GF-D8 (cell line): ENCODE results near the gene FOXN3.
A peak's percentile ranks its signal among the peaks of the same experiment; 100 is the strongest.

Source experiments
- DNase-seq: peaks from one replicate; lab custom pipeline; 2025; lab: John Stamatoyannopoulos, UW

Gene FOXN3

GRCh38 chr14:89382901-89383845 is 33.9 kb downstream of the FOXN3 start:
- DNase-seq = no peak

GRCh38 chr14:89382487-89382886 is 34.5 kb downstream of the FOXN3 start:
- no peak for DNase-seq

- no peak for DNase-seq
Observed at GRCh38 chr14:89379891-89380820, 36.9 kb downstream of the FOXN3 start.

DNA sequence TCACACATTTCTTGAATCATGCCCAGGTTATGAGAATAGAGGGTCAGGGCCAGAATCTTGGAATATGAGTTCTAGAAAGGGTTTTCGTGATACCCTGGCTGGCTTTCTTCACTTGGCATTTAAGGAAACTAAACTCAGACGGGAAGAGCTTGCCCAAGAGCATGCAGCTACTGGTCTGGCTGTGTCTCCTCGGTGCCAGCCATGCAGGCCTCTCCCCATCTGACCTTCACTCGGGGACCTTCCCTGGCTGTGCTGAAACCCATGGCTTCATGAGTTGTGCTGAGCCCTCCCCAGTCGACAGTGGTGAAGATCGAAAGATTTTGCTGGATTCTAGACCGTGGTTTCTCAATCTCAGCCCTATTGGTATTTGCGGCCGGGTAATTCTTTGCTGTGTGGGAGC is 38.0 kb downstream of the FOXN3 start:
- DNase-seq = no peak

DNA sequence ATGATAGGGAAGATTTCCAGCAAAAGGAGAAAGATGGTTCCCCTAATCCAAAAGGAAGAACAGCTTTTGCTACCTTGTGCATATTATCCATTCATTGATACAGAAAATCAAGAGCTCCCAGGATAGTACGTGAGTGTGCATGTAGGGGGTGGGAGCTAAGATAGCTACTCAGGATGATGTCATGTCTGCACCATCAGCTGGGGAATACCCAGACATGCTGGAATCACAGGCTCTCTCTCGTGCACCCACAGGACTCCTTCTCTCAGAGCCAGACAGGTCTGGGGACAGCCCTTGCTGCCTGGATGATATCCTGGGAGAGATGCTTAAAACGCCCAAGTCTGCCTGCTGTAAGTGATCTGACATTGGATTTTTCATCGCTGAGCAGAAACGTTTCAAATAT is 38.9 kb downstream of the FOXN3 start:
- no peak for DNase-seq

DNA sequence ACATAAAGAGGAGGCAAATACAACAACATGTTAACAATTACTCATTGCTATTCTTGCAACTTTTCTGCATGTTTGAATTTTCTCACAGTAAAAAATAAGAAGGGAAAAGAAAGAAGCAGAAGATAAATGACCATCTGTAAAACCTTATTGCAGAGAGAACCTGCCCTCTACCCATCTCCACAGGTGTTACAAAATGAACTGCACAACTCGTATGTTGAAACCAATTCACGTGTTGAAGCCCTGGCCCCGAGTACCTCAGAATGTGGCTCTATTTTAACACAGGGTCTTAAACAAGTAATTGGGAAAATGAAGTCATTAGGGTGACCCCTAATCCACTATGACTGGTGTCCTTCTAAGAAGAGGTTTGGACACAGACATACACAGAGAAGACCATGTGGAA is 39.5 kb downstream of the FOXN3 start:
- DNase-seq = no peak

DNA sequence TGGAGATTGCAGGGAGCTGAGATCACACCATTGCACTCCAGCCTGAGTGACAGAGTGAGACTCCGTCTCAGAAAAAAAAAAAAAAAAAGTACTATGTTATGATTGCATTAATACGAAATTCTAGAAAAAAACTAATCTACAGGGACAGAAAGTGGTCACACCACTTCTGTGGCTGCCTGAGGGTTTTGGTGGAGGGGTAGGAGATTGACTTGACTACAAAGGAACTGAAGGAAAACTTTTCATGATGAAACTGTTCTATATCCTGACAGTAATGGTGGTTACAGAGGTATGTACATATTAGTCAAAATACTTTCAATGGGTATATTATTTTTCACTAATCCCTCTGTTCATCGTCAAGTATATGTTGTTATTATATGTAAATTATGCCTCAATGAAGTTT is 42.1 kb downstream of the FOXN3 start:
- no peak for DNase-seq

DNA sequence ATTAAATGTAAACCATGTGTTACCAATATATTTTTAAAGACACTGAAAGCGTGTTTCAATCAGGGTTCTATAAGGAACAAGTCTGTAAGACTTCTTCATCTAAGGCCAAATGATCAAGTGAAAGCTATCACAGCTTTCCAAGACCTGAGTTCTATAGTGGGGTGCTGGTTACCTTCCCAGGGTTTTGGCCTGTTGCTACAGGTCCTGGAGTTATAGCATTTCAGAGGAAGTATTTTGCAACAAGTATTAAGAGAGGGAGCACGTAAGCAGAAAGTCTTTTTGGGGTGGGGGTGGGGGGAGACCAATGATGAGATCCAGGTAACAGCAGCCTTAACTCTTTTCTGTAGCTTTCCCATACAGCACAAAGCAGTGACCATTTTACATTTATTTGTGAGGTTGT is 43.8 kb downstream of the FOXN3 start:
- no peak for DNase-seq

- no peak for DNase-seq
Observed at GRCh38 chr14:89372512-89372883, 44.5 kb downstream of the FOXN3 start.

GRCh38 chr14:89371585-89372511 is 45.2 kb downstream of the FOXN3 start:
- no peak for DNase-seq

DNA sequence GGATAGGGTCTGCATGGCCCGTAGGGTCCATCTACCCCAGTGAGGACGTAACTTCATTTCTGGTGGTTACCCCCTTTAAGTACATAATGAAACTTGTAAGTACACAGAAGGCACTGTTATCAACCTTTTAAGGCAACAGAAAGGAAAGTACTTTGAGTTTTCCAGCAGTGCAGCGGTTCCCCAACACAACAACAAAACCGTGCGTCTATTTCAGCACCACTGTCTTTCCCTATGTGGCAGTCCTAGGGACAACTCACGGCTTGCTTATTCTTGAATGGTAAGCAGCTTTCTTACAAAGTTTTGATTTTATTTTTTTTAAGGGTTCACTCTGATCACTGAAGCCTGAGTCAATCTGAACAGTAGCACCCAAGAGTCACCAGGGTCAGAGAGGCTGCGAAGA is 46.3 kb downstream of the FOXN3 start:
- no peak for DNase-seq

DNA sequence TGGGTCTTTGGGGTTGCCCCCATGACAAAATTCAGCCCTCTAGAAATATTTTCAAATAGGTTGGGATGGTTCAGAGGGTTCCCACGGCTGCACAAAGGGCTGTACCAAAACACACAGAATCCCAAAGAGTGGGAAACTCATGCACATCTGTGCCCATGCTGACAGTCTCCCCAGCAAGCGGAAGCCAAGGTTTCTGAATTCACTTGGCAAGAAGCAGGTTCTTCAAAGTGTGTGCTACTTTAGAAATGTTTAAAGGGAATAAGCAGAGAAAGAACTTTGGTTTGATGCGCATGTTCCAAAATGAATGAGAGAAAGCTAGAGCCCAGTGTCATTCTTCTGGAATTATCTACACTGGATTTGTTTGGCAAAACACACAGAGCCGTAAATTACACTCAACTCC is 46.7 kb downstream of the FOXN3 start:
- no peak for DNase-seq

- DNase-seq = no peak
Observed at GRCh38 chr14:89369656-89370055, 47.4 kb downstream of the FOXN3 start.

DNA sequence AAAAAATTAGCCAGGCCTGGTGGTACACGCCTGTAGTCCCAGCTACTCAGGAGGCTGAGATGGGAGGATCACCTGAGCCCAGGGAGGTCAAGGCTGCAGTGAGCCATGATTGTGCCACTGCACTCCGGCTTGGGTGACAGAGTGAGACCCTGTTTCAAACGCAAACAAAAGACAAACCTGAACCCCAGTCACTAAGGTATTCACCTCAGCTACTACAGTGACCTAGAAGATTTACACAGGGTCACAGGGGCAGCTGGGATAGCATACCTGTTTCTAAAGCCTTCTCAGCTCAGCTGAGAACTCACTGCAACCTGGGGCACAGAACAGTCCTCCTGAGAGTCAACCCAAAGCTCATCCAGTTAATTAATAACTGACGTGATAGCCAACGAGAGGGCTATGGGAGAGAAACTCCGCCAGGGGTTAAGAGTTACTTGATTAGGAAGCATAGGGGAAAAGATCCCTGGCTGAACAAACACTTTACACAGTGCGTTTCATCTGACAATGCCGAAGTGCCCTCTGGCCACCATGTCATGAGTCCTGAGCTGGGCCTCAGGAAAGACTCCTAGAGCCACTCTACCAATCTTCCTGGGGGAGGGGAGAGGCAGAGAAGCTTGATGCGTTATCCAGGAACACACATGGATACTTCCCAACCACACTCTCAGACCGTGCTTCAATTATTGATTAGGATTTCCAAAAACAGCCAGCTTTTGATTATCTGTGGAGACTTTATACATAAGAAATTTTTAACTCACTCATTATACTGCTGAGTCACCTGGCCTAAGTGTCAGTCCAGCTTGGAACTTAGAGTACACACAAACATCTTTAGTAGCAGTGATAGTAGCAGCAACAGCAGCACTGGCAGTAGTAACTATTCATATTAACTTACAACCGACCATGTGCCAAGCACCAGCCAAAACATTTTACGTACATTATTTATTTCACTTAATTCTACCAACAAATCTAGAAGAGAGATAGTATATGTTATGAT is 48.2 kb downstream of the FOXN3 start:
- no peak for DNase-seq

DNA sequence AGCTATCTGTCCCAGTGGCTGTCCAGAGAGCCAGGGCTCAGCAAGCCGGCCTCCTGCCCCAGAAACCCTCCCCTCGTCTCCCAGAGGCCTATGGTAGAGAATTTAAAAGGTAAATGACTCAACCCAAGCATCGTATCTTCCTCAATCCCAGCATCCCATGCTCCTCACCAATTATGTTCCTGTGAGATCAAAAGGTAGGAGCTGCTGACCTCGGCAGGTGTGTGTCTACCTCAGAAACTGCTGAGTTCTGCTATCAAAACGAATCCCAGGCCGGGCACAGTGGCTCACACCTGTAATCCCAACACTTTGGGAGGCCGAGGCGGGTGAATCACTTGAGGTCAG is 49.3 kb downstream of the FOXN3 start:
- no peak for DNase-seq

- DNase-seq = no peak
Observed at GRCh38 chr14:89366864-89367778, 49.9 kb downstream of the FOXN3 start.

- DNase-seq = peak; percentile 62
Observed at GRCh38 chr14:89365061-89365801, 51.8 kb downstream of the FOXN3 start.

- DNase-seq = no peak
Observed at GRCh38 chr14:89364316-89364715, 52.7 kb downstream of the FOXN3 start.

GRCh38 chr14:89360277-89360676 is 56.8 kb downstream of the FOXN3 start:
- DNase-seq = no peak
